K562 (cell line): Measurements from ENCODE around the gene COBLL1. TPM values are rescaled to one million over a fixed set of nuclear protein-coding genes. Genes with fewer than 3 reads are reported as not detected.

Experiments used
- ATAC-seq: fragments of 200-7000 bp; cut with Tn5 transposase; 3 replicates; pipeline ENCODE4 v1.9.1; 2020; ENCODE audit warnings: moderate library complexity
- BruUV-seq: library from RNA; stranded (reverse); fragments of 400-500 nt; replicated peaks from 2 replicates; lab custom pipeline; 2021; lab: Mats Ljungman, UMichigan
- CTCF ChIA-PET: fragments of 300-600 bp; formaldehyde crosslinking; extraction: SDS; loops from one replicate; lab custom pipeline; 2021; ENCODE audit warnings: low intra/inter-chr PET ratio; lab: Yijun Ruan, JAX
- POLR2A ChIA-PET: fragments of 300-600, 350-650 bp; sonication (Branson Sonifier 250); formaldehyde crosslinking; extraction: SDS; loops from one replicate; lab custom pipeline; 2021; ENCODE audit warnings: antibody characterized with exemption, inconsistent platforms; lab: Yijun Ruan, JAX
- DNase-seq, 4 experiments: peaks; one replicate each; pipeline versions ENCODE4 v3.0.0 to v3.0.0-alpha.2; 2011 to 2018; ENCODE audit warnings: low spot score in 3 of 4, mixed read lengths in 3 of 4; ENCODE audit errors: extremely low read depth in 1 of 4
- FAIRE-seq: peaks from 2 replicates; lab custom pipeline; 2011; peaks lifted over from hg19 to GRCh38; lab: Jason Lieb, UNC
- H2AFZ ChIP-seq: 2 replicates; pipeline ENCODE4 v1.6.0; 2011; ENCODE audit warnings: low read depth, low read length, control low read depth, inconsistent platforms
- H3K27ac ChIP-seq: fragments of 200-600 bp; 3 replicates; pipeline ENCODE4 v1.8.0; 2011; ENCODE audit warnings: low read depth, mild to moderate bottlenecking, control low read depth, inconsistent platforms, low read length, moderate library complexity, mixed read lengths; ENCODE audit errors: extremely low read depth
- H3K27me3 ChIP-seq, 2 experiments: fragments of 300-600 bp in 1 of 2; 2 replicates in 1 of 2; 3 replicates in 1 of 2; pipeline versions ENCODE4 v1.6.0 to v1.8.0; 2011; ENCODE audit warnings: inconsistent platforms in 2 of 2, low read length in 2 of 2, mild to moderate bottlenecking in 1 of 2, mixed read lengths in 1 of 2, moderate library complexity in 1 of 2; ENCODE audit not compliant: control insufficient read depth in 2 of 2, insufficient read depth in 2 of 2
- H3K36me3 ChIP-seq: fragments of 300-600 bp; 3 replicates; pipeline ENCODE4 v1.8.0; 2011; ENCODE audit warnings: mild to moderate bottlenecking, low read length, inconsistent platforms; ENCODE audit not compliant: control insufficient read depth, insufficient read depth
- H3K4me1 ChIP-seq, 2 experiments: fragments of 200-600 bp in 1 of 2; replicated peaks in 1 of 2; 2 replicates in 1 of 2; 3 replicates in 1 of 2; pipeline versions ENCODE4 v1.5.1 to v1.8.0; 2011; ENCODE audit warnings: inconsistent platforms in 2 of 2, low read length in 2 of 2, mild to moderate bottlenecking in 1 of 2, mixed read lengths in 1 of 2, moderate library complexity in 1 of 2; ENCODE audit not compliant: control insufficient read depth in 2 of 2, insufficient read depth in 2 of 2
- H3K4me2 ChIP-seq: 2 replicates; pipeline ENCODE4 v1.6.1; 2011; ENCODE audit warnings: low read length, control low read depth, inconsistent platforms, mixed read lengths; ENCODE audit not compliant: insufficient read depth
- H3K4me3 ChIP-seq: fragments of 200-600 bp; sonication (generic), shearing (Covaris generic); 2 replicates; pipeline ENCODE4 v1.5.1; 2016; ENCODE audit warnings: control low read depth, inconsistent platforms
- H3K79me2 ChIP-seq: fragments of 200-600 bp; 3 replicates; pipeline ENCODE4 v1.8.0; 2011; ENCODE audit warnings: low read length, inconsistent platforms; ENCODE audit not compliant: control insufficient read depth, insufficient read depth
- H3K9ac ChIP-seq, 2 experiments: 2 replicates each; pipeline versions ENCODE4 v1.6.0 to v1.6.1; 2011; ENCODE audit warnings: low read depth in 2 of 2, low read length in 2 of 2, control low read depth in 1 of 2, inconsistent platforms in 1 of 2, mild to moderate bottlenecking in 1 of 2, mixed read lengths in 1 of 2; ENCODE audit not compliant: insufficient read depth in 1 of 2
- H3K9me1 ChIP-seq: one replicate; pipeline ENCODE4 v1.6.0; 2011; ENCODE audit warnings: inconsistent platforms, mild to moderate bottlenecking, low read length, moderate library complexity; ENCODE audit not compliant: control insufficient read depth, insufficient read depth
- H3K9me3 ChIP-seq: replicated peaks from 2 replicates; pipeline ENCODE4 v1.5.1; 2011; ENCODE audit warnings: low read depth, low read length, inconsistent platforms; ENCODE audit not compliant: control insufficient read depth, insufficient read depth
- H4K20me1 ChIP-seq: replicated peaks from 2 replicates; pipeline ENCODE4 v1.6.1; 2011; ENCODE audit warnings: low read length, inconsistent platforms, mixed read lengths; ENCODE audit not compliant: control insufficient read depth, insufficient read depth
- ARNT ChIP-seq, 2 experiments: fragments of 450-650 bp; IDR thresholded peaks; 2 replicates each; pipeline ENCODE4 v1.6.1; 2016; ENCODE audit warnings: mild to moderate bottlenecking in 1 of 2
- MGA ChIP-seq: fragments of 450-650 bp; IDR thresholded peaks from 2 replicates; pipeline ENCODE4 v1.6.1; 2016; ENCODE audit warnings: mild to moderate bottlenecking, moderate library complexity
- NFE2 ChIP-seq: IDR thresholded peaks from 2 replicates; pipeline ENCODE4 v1.6.1; 2014; ENCODE audit warnings: antibody characterized with exemption, low read depth
- NFYB ChIP-seq: IDR thresholded peaks from 2 replicates; pipeline ENCODE4 v1.6.1; 2011; ENCODE audit warnings: mild to moderate bottlenecking, moderate library complexity; ENCODE audit not compliant: insufficient read length; ENCODE audit errors: extremely low read depth
- PML ChIP-seq: IDR thresholded peaks from 2 replicates; pipeline ENCODE4 v1.6.1; 2012; ENCODE audit warnings: low read length, inconsistent platforms
- RAD21 ChIP-seq, 2 experiments: fragments of 250-450 bp in 1 of 2; fragments of 450-650 bp in 1 of 2; sonication (Bioruptor Pico) in 1 of 2; formaldehyde crosslinking in 1 of 2; IDR thresholded peaks in 1 of 2; conservative IDR thresholded peaks in 1 of 2; 2 replicates each; pipeline versions ENCODE4 v1.4.0 to v1.8.0; 2020 to 2022; ENCODE audit warnings: mild to moderate bottlenecking in 2 of 2, moderate library complexity in 1 of 2
- ZBTB7A ChIP-seq: IDR thresholded peaks from 2 replicates; pipeline ENCODE4 v1.6.1; 2011; ENCODE audit warnings: low read depth, mild to moderate bottlenecking, low read length, moderate library complexity, borderline replicate concordance; ENCODE audit not compliant: control insufficient read depth
- ZNF263 ChIP-seq: sonication (generic); formaldehyde crosslinking; IDR thresholded peaks from 2 replicates; pipeline ENCODE4 v1.8.0; 2022; ENCODE audit warnings: mild to moderate bottlenecking, missing genetic modification reagents, borderline replicate concordance
- WGBS: fragments of 100-300 bp; shearing (Covaris generic); methylation state at CpG from one replicate; pipeline ENCODE4 v1.1.6; 2016; ENCODE audit warnings: low coverage, mixed read lengths; ENCODE audit not compliant: insufficient coverage; ENCODE audit errors: missing lambda C conversion rate; 5-methylcytosine and 5-hydroxymethylcytosine counted together
- in situ Hi-C: fragments of 300-500 bp; cut with MboI; formaldehyde crosslinking; loops from 4 replicates; pipeline ENCODE4 v1.15.0; 2018; ENCODE audit warnings: inconsistent platforms, mixed read lengths
- intact Hi-C: fragments of 100-400 bp; cut with micrococcal nuclease; formaldehyde crosslinking; loops from 2 replicates; pipeline ENCODE4 v1.14.2; 2022
- polyA plus RNA-seq, 8 experiments: library from polyadenylated mRNA; depleted of rRNA in 4 of 8; stranded (reverse) in 5 of 8; unstranded in 3 of 8; fragments of >200 nt; fragmentation: Nextera tagmentation in 2 of 8; fragmentation: Illumina TruSeq in 1 of 8; extraction: Ambion mirVana in 2 of 8; extraction: Trizol in 1 of 8; gene quantifications; 2 replicates each; pipeline versions ENCODE4 v1.2.1 to v1.2.3, GENCODE V29; 2011 to 2014; ENCODE audit warnings: inconsistent platforms in 1 of 8, missing spikeins in 1 of 8
- total RNA-seq, 7 experiments: library from RNA; depleted of rRNA in 6 of 7; stranded (reverse); fragments of >200 nt in 6 of 7; fragmentation: Illumina TruSeq in 2 of 7; extraction: Trizol in 2 of 7; gene quantifications; 2 replicates each; pipeline versions ENCODE4 v1.2.1 to v1.2.3, GENCODE V29; 2011 to 2021; ENCODE audit warnings: low replicate concordance in 1 of 7
- TF ChIP-seq, protein P1 (sequence below), 3 experiments: IDR thresholded peaks in 2 of 3; conservative IDR thresholded peaks in 1 of 3; 2 replicates each; pipeline ENCODE4 v1.5.1; 2011 to 2012; ENCODE audit warnings: low read length in 3 of 3, mild to moderate bottlenecking in 3 of 3, control low read depth in 2 of 3, improper control_type of control experiment in 1 of 3, inconsistent platforms in 1 of 3, low read depth in 1 of 3, mixed read lengths in 1 of 3, moderate library complexity in 1 of 3; ENCODE audit not compliant: insufficient read depth in 2 of 3

COBLL1 gene
- total and polyA plus RNA-seq, 9 of the 15 experiments (the other 6 are each of a cell fraction or from before 2014, with no cell fraction given) = 0.07 to 1.6 (median 0.71) TPM

- Histone ChIP-seq H3K4me3 (no peak overlapping the region), H3K27ac (no peak overlapping the region), H3K4me1 (no peaks in the 10 kb centered on the region), H3K27me3 (no peaks in the 10 kb centered on the region), H2AFZ (no peak overlapping the region), H3K4me2 (no peak overlapping the region), H3K36me3 (no peaks in the 10 kb centered on the region), H3K9me1 (no peaks in the 10 kb centered on the region), H3K79me2 (no peaks in the 10 kb centered on the region), H4K20me1 (no peaks in the 10 kb centered on the region), H3K9ac (no peak overlapping the region), H3K9me3 (no peaks in the 10 kb centered on the region)
- intact Hi-C loops = loop anchor here (2.0 kb wide), 1 partner anchor 465 kb away; no protein-coding TSS in a partner anchor
- ATAC-seq (peak; percentile 67), DNase-seq (peak; percentile 17 to 46 (median 26)), FAIRE-seq (no peak)
- POLR2A ChIA-PET = no interaction called here
- BruUV-seq = no TSS peak
- in situ Hi-C loops = no loop called here
- 2% methylated on average over 9 of the region's 9 CpGs for WGBS
- CTCF ChIA-PET = no interaction called here
- TF ChIP-seq MGA (no peak), RAD21 (CRISPR knock-in tag; conservative IDR thresholded peaks at IDR 0.05 in 1 of 2, IDR thresholded peaks at IDR 0.05 in 1 of 2) (peak; percentile 38 to 53; a peak in 3 of 4 replicates), NFE2 (no peak), PML (no peak), NFYB (no peak), ARNT (IDR thresholded peaks at IDR 0.05) (no peak), ZBTB7A (no peak), ZNF263 (CRISPR knock-in tag) (no peak)
- TF ChIP-seq, protein P1, sequence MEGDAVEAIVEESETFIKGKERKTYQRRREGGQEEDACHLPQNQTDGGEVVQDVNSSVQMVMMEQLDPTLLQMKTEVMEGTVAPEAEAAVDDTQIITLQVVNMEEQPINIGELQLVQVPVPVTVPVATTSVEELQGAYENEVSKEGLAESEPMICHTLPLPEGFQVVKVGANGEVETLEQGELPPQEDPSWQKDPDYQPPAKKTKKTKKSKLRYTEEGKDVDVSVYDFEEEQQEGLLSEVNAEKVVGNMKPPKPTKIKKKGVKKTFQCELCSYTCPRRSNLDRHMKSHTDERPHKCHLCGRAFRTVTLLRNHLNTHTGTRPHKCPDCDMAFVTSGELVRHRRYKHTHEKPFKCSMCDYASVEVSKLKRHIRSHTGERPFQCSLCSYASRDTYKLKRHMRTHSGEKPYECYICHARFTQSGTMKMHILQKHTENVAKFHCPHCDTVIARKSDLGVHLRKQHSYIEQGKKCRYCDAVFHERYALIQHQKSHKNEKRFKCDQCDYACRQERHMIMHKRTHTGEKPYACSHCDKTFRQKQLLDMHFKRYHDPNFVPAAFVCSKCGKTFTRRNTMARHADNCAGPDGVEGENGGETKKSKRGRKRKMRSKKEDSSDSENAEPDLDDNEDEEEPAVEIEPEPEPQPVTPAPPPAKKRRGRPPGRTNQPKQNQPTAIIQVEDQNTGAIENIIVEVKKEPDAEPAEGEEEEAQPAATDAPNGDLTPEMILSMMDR (IDR thresholded peaks at IDR 0.05 in 2 of 3, conservative IDR thresholded peaks at IDR 0.05 in 1 of 3; ENCODE audit: insufficient read depth in 2 of 3, low read depth in 1 of 3, low read length in 3 of 3) = peak; percentile 36 to 63 (median 47)
Observed at GRCh38 chr2:164737612-164738081, 104.0 kb downstream of the COBLL1 start.
